Fibroblast of skin of abdomen (primary cell): ENCODE data around the gene SGMS1.
A peak's percentile ranks its signal among the peaks of the same experiment; 100 is the strongest.
"Not testable (repeated sequence)": the region's sequence is repeated elsewhere in the genome, so short reads cannot be mapped to it uniquely, and the experiment has no call there.

ENCODE experiments used
- DNase-seq: peaks from one replicate; pipeline ENCODE4 v3.0.0-alpha.2; 2013

SGMS1 gene

GRCh38 chr10:50506861-50507573, 116.7 kb downstream of the SGMS1 start:
- DNase-seq: no peak

DNA sequence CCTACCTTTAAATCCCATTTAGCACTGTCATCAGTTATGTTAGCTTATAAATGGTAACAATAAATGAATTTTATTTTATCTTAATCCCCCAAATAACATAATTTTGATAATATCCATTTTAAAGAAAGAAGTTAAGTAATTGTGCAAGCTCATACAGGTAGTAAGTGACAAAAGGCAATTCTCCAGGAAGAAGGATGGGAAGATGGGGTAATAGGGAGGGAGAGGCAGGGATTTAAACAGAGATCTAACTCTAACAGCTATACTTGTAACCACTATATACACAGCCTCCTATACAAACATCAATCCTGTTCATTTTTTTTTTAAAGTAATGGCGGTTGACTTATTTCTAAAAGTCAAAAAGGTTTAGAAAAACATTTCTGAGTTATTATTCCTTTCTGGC, 119.4 kb downstream of the SGMS1 start:
- DNase-seq: no peak

GRCh38 chr10:50503661-50504320, 120.0 kb downstream of the SGMS1 start:
- DNase-seq: no peak

GRCh38 chr10:50503156-50503555, 120.6 kb downstream of the SGMS1 start:
- not testable (repeated sequence) for DNase-seq

DNA sequence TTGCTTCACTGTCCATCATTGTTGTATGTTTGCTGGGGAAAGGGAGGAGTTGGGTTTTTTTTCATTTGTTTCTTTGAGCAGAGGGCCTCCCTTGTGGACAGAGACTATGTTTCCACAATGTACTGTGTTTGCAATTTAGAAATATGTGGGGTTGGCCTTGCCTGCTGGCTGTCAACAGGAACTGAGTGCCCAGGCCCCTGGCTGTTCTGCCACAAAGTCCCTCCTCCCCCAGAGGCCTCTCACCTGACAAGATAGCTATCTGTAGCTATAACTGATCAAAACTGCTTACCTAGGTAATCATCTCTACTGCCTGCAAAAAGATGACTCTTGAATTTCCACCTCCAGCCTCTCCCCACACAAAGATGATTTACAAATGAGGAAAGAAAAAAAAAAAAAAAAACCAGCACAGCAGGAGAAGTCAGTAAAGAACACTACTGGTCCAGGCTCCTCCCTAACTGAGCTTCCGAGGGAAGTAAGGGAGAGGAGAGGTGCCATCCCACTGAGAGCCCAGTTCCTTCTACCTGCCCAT, 121.8 kb downstream of the SGMS1 start:
- DNase-seq: no peak

- DNase-seq: peak; percentile 36
Observed at GRCh38 chr10:50501478-50501877, 122.3 kb downstream of the SGMS1 start.

DNA sequence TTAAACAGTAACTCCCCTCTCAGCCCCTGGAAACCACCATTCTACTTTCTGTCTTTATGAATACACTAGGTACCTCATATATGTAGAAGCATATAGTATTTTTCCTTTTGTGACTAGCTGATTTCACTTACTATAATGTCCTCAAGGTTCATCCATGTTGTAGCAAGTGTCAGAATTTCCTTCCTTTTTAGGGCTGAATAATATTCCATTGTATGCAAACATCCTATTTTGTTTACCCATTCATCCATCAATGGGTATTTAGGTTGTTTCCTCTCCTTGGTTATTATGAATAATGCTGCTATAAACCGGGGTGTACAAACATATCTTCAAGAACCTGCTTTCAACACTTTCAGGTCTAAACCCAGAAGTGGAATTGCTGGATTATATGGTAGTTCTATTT, 125.3 kb downstream of the SGMS1 start:
- DNase-seq: no peak

DNA sequence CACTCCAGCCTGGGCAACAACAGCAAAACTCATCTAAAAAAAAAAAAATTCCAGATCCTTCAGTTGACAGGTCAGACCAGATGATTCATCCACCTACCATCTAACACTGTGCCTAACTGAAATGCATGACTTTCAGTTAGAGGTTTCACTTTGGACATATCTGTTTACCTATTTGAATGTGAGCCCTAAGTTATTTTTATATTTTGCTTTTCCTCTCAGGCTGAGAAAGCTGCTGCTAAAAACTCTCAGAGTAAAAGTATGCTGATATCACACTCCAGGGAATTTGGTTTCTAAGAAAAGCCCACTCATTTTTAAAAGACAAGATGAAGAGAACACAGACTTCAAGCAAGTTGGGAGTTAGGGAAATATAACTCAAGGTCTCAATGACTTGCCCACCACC, 126.0 kb downstream of the SGMS1 start:
- DNase-seq: peak; percentile 64

DNA sequence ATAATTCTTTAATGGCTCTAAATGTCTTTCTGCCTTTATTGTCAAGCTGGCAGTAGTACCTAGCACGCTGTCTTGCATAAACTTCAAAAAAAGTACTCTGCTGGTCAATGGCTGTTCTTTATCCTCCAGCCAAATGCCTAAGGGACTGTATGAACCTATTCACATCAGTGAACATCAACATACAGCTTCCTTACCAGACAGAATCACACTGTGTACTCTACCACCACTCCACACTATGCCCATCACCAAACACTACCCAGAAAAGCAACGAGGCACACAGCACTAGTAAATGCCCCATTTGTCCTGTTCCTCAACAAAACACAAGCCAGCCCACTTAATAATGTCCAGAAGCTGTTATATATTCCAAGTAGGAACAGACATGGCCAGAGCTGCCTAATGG, 127.5 kb downstream of the SGMS1 start:
- DNase-seq: no peak

GRCh38 chr10:50490241-50490640, 133.5 kb downstream of the SGMS1 start:
- DNase-seq: no peak

DNA sequence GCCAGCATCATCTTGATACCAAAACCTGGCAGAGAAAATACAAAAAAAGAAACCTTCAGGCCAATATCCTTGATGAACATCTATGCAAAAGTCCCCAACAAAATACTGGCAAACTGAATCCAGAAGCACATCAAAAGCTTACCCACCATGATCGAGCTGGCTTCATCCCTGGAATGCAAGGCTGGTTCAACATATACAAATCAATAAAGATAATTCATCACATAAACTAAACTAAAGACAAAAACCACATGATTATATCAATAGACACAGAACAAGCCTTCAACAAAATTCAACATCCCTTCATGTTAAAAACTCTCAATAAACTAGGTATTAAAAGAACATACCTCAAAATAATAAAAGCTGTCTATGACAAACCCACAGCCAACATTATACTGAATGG, 139.2 kb downstream of the SGMS1 start:
- DNase-seq: not testable (repeated sequence)

- DNase-seq: no peak
Observed at GRCh38 chr10:50480054-50481007, 143.4 kb downstream of the SGMS1 start.

GRCh38 chr10:50477287-50478203, 146.2 kb downstream of the SGMS1 start:
- DNase-seq: no peak

DNA sequence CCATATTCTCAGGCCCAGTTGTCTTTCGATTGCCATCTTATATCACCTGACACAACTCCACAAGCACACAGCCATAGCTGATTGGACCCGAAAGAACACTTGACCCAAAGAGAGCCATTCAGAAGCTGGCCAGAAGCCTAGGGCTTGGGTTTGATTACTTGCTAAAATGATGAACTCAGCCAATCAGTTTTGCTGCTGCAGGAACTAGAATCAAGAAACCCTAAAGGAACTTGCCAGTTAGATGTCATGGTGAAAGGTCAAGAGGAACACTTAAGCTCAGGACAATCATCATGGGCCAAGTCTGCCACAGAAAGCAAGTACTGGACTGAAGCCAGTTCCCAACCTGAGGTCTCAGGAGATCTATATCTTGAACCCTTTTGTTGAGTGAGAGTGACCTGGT, 150.0 kb downstream of the SGMS1 start:
- no peak for DNase-seq

DNA sequence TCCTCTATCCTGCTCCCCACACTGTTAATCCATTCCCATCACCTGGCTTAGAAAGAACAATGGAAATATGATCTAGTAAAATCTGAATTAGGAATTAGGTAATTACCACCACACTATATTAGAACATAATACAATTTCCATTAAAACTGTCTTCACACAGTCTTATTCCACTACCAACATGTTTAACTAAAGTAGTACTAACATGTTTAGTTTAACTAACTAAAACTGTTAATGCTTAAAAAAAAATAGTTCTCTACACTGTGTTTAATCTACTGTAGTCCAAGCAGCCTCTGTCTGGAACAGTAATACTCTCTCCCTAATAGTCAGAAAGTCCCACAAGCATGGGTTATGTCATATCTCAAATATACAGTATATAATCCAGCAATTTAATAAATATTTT, 150.8 kb downstream of the SGMS1 start:
- no peak for DNase-seq

- no peak for DNase-seq
Observed at GRCh38 chr10:50471583-50471975, 152.2 kb downstream of the SGMS1 start.

GRCh38 chr10:50470798-50471582, 152.8 kb downstream of the SGMS1 start:
- DNase-seq: peak; percentile 21

DNA sequence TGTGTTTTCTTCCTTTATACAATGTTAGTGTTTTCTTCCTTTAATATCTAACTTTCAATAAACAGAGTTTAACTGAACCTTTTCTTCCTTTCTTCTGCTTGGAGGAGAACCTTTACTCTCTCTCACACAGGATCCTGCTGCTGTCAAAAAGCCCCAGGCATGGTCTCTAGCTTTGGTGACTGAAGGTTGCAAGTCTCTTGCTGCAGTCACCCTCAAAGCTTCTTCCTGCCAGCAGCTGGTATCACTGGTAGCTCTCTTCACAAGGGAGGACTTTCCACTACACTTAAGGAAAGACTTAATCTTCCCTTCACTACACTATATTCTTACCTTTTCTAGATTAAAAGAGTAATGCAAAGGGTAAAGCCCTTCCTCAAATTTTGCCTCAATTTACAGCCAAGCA, 153.4 kb downstream of the SGMS1 start:
- DNase-seq: no peak

- DNase-seq: no peak
Observed at GRCh38 chr10:50469778-50470193, 154.0 kb downstream of the SGMS1 start.

GRCh38 chr10:50469288-50469687, 154.5 kb downstream of the SGMS1 start:
- peak; percentile 58 for DNase-seq

- DNase-seq: no peak
Observed at GRCh38 chr10:50467209-50467608, 156.5 kb downstream of the SGMS1 start.
